Thyroid gland (tissue), 4 donors: ENCODE measurements around the gene CAMTA1.

Source experiments
- POLR2A ChIP-seq, 2 donors: fragments of 450-650 bp; IDR thresholded peaks; one replicate each; pipeline ENCODE4 v1.6.1; 2017; ENCODE audit warnings: antibody characterized with exemption in 2 of 2, mild to moderate bottlenecking in 2 of 2, moderate library complexity in 1 of 2
- TF ChIP-seq, protein P1 (sequence below), 6 experiments: fragments of 200-600 bp in 3 of 6; fragments of 450-650 bp in 3 of 6; sonication (generic) in 3 of 6; IDR thresholded peaks; one replicate each; pipeline ENCODE4 v1.5.1; 2016 to 2019; ENCODE audit warnings: antibody characterized with exemption in 6 of 6, mild to moderate bottlenecking in 2 of 6, inconsistent platforms in 1 of 6, moderate library complexity in 1 of 6

DNA sequence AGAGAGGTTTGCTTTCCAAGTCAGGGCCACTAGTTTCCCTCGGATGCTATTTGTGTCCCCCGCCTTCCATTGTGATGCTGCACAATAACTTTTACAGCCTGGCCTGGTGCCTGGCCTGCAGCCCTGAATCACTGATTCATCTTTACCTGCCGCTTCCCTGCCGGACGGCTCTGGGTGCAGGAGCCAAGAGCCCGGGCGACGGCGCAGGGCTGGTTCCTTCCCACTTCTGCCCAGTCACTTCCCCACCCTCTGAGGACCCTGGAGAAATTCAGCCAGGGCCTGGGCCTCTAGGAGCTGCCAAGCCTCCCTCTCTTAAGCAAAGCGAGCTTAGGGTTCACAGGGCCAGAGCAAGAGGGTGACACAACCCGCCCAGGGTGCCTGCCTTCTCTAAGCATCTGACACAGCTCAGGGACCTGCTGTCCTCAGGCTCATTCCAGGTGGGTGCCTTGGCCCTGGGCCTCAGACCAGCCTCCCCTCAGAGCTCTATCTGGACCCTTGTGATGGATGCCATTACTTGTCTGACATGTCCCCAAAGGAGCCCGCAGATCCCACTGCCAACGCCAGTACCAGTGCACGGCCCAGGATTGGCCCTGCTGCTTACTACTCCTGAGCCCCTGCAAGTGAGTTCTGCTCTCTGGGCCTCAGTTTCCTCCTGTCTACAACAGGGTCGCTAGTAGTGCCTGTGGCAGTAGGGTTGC, 604.8 kb downstream of the CAMTA1 start:
- no peak for TF ChIP-seq POLR2A (IDR thresholded peaks at IDR 0.05)
- TF ChIP-seq, protein P1, sequence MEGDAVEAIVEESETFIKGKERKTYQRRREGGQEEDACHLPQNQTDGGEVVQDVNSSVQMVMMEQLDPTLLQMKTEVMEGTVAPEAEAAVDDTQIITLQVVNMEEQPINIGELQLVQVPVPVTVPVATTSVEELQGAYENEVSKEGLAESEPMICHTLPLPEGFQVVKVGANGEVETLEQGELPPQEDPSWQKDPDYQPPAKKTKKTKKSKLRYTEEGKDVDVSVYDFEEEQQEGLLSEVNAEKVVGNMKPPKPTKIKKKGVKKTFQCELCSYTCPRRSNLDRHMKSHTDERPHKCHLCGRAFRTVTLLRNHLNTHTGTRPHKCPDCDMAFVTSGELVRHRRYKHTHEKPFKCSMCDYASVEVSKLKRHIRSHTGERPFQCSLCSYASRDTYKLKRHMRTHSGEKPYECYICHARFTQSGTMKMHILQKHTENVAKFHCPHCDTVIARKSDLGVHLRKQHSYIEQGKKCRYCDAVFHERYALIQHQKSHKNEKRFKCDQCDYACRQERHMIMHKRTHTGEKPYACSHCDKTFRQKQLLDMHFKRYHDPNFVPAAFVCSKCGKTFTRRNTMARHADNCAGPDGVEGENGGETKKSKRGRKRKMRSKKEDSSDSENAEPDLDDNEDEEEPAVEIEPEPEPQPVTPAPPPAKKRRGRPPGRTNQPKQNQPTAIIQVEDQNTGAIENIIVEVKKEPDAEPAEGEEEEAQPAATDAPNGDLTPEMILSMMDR (IDR thresholded peaks at IDR 0.05) = no peak
